SK-N-SH treated with all-trans-retinoic acid at 6 μM for 48 hours (cell line): ENCODE data around the gene LMAN2L.

Experiments used
- CSRNP3 ChIP-seq: fragments of 250-450 bp; sonication (Bioruptor Pico); IDR thresholded peaks from 2 replicates; pipeline ENCODE4 v1.5.1; 2021; ENCODE audit warnings: mild to moderate bottlenecking, moderate library complexity
- TOX ChIP-seq: fragments of 250-450 bp; sonication (Bioruptor Pico); IDR thresholded peaks from 2 replicates; pipeline ENCODE4 v1.8.0; 2021; ENCODE audit warnings: mild to moderate bottlenecking, moderate library complexity, borderline replicate concordance

DNA sequence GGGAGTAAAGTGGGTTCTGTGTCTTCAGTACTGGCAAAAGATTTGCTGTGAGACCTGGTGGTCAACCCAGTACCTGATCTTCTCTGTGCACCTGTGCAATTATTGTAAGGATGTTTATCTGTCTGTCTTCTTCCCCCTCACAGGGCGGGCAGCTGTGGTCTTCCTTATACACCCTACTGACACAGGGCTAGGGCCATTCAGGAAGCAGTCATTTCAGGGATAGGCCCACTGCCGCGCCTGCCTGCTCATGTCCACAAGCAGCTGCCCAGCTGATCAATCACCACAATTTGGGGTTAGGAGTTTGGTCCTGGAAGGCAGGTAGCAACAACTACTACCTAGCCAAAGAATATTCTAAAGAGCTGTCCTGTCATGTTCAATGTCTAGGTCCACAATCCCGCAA is 19.7 kb upstream of the LMAN2L start:
- no peak for TF ChIP-seq CSRNP3 (CRISPR knock-in tag)
- TF ChIP-seq TOX (CRISPR knock-in tag) = no peak
